GM10266 (cell line): ENCODE data around the gene BST2.

Experiments
- DNase-seq: peaks from one replicate; pipeline ENCODE4 v3.0.0; 2012; ENCODE audit errors: extremely low spot score
- TF ChIP-seq, protein P1 (sequence below): IDR thresholded peaks from 2 replicates; pipeline ENCODE4 v1.5.1; 2012; ENCODE audit warnings: mild to moderate bottlenecking, low read depth; ENCODE audit not compliant: control insufficient read depth, insufficient read depth; ENCODE audit errors: missing control alignments

The BST2 gene

DNA sequence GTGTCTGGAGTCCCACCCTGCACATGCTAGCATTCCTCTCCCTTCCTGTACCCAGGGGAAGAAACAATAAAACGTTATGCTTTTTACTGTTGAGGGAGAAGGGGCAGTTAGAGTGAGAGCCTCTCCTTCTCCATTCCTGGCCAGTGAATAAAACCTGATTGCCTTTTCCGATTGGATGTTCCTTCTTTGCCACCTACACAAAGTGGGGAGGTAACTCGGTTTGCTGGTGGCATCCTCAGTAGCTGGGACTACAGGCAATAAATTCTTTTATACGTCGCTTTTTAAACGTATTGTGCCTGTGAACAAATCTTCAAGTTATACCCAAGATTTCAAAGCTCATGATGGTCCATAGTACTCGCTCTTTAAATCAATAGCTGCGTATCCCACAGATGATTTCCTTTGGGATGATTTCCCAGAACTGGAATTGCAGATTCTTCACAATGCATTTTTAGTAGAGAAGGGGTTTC is 13.8 kb upstream of the BST2 start:
- no peak for DNase-seq
- TF ChIP-seq, protein P1, sequence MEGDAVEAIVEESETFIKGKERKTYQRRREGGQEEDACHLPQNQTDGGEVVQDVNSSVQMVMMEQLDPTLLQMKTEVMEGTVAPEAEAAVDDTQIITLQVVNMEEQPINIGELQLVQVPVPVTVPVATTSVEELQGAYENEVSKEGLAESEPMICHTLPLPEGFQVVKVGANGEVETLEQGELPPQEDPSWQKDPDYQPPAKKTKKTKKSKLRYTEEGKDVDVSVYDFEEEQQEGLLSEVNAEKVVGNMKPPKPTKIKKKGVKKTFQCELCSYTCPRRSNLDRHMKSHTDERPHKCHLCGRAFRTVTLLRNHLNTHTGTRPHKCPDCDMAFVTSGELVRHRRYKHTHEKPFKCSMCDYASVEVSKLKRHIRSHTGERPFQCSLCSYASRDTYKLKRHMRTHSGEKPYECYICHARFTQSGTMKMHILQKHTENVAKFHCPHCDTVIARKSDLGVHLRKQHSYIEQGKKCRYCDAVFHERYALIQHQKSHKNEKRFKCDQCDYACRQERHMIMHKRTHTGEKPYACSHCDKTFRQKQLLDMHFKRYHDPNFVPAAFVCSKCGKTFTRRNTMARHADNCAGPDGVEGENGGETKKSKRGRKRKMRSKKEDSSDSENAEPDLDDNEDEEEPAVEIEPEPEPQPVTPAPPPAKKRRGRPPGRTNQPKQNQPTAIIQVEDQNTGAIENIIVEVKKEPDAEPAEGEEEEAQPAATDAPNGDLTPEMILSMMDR, result no peak

DNA sequence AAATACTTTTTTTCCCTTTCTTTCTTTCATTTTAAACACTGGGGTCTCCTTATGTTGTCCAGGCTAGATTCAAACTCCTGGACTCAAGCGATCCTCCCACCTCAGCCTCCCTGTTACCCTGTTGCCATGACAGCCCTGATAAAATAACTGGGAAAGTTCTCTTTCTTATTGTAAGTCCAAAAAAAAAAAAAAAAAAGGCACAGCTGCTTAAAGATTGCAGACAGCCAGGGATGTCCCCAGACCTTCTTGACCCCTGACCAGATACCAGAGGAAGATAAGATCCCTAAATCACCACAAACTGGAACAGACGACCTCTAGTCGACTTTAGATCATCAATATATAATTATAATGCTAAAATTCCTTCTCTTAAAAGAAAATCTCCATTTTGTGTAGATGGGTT is 13.3 kb upstream of the BST2 start:
- TF ChIP-seq, protein P1, result no peak
- no peak for DNase-seq

DNA sequence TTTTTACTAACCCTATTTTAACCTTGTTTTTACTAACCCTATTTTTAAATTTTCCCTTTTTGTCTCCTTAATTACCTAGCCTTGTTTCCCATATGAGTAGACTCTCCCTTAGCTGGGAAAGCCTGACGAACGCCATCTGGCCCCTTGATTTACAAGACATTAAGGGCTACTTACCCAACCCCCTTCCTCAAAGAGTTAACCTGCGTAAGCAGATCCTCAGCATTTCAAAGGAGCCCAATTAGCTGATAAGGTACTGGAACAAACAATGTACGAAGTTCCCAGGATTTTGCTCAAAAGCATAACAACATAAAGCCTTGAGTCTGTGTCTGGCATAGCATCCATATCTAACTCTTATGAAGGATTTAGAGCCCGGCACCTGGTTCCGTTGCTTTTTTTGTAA is 9.7 kb upstream of the BST2 start:
- DNase-seq, result no peak
- TF ChIP-seq, protein P1, result no peak

DNA sequence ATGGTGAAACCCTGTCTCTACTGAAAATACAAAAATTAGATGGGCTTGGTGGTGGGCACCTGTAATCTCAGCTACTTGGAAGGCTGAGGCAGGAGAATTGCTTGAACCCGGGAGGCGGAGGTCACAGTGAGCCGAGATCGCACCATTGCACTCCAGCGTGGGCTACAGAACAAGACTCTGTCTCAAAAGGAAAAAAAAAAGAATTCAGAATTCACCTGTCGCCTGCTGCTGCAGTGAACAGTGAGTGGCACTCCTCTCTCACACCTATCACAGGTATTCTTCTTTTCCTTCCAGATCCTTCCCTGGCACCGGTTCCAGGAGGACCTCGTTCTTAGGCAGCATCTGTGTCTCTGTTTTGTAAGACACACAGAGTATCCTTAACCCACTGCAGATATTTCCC is 8.7 kb upstream of the BST2 start:
- DNase-seq, result no peak
- TF ChIP-seq, protein P1, result no peak

DNA sequence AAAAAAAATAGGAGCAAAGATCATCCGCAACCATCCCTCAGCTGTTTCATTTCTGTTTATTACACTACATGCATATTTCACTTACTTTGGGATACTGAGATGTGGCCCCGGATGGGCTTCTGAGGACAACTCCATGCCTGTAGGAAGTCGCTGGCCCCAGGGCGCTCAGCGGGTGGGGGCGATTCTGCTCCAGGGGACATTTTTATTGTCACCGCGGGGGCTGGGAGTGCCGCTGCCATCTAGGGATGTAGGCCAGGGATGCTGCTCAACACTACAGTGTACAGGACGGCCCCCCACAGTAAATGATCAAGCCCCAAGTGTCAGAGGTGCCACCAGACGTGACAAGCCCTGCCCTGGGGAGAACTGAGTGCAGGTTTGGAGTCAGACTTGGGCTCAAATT is 6.4 kb upstream of the BST2 start:
- DNase-seq, result no peak
- TF ChIP-seq, protein P1, result no peak

DNA sequence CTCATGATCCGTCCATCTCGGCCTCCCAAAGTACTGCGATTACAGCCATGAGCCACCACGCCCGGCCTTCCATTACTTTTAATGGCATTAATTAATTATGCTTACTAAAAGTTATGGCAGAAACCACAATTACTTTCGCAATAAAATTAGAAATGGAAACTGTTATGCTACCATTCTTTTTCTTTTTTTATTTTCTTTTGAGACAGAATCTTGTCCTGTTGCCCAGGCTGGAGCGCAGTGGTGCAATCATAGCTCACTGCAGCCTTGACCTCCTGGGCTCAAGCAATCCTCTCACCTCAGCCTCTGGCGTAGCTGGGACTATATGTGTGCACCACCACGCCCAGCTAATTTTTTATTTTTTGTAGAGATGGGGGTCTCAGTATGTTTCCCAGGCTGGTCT is 4.6 kb upstream of the BST2 start:
- TF ChIP-seq, protein P1, result no peak
- no peak for DNase-seq

DNA sequence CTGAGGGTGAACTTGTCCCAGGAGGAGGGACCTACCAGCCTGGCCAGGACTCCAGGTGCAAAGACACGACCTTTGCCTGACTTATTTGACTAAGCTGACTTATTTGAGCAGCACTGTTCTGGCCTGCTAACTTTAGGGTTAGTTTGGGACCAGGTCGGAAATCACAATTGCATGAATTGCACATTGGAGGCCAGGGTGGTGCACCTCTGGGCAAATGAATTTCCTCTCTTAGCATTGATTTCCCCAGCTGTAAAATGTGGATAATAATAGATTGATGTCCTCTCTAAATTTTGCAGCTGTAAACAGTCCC is 1.4 kb upstream of the BST2 start:
- no peak for DNase-seq
- TF ChIP-seq, protein P1, result no peak
